ENCODE results near the gene CASQ2. TPM values are rescaled to one million over a fixed set of nuclear protein-coding genes. Genes with fewer than 3 reads are reported as not detected.

Gene CASQ2
- total RNA-seq, 1 experiment from 2014 or later = not detected

- POLR2A ChIA-PET = no interaction called here
- RAD21 ChIA-PET (ENCODE audit: low non-redundant PET in 1 of 2, low total read pairs in 2 of 2, uncharacterized antibody in 2 of 2, unreplicated experiment in 2 of 2) = no interaction called here
- Histone ChIP-seq H2AFZ (ENCODE audit: low read depth, low read length, poor library complexity, severe bottlenecking) (no peak overlapping the region), H3K79me2 (ENCODE audit: insufficient read depth, low read length) (no peaks in the 10 kb centered on the region), H3K36me3 (ENCODE audit: control insufficient read depth in 1 of 2, insufficient read depth in 2 of 2, low read length in 2 of 2) (peaks cover 9 to 10% of the 10 kb centered on the region in 2 experiments; a peak in 3 of 4 replicates), H3K27ac (ENCODE audit: low read depth, low read length) (no peak overlapping the region), H3K9me2 (ENCODE audit: insufficient read depth) (no peaks in the 10 kb centered on the region), H3K9me3 (ENCODE audit: control insufficient read depth in 1 of 2, insufficient read depth in 1 of 2, low read depth in 1 of 2, low read length in 2 of 2) (no peaks in the 10 kb centered on the region), H3K27me3 (ENCODE audit: insufficient read depth, low read length) (no peaks in the 10 kb centered on the region), H3K4me1 (ENCODE audit: control insufficient read depth in 1 of 2, insufficient read depth in 2 of 2, low read length in 2 of 2) (no peaks in the 10 kb centered on the region), H3K4me3 (replicated peaks in 1 of 2; ENCODE audit: low read depth in 1 of 2, low read length in 2 of 2) (no peak overlapping the region), H4K20me1 (ENCODE audit: insufficient read depth) (no peaks in the 10 kb centered on the region), H3K9ac (ENCODE audit: low read length) (no peak overlapping the region), H3K4me2 (ENCODE audit: low read length) (no peak overlapping the region)
- no peak for DNase-seq (ENCODE audit: low read depth, low spot score)
- CTCF ChIA-PET = no interaction called here
- no peak for TF ChIP-seq JUND (IDR thresholded peaks at IDR 0.05)
- no peak for TF ChIP-seq CTCF (IDR thresholded peaks at IDR 0.05 in 2 of 3, conservative IDR thresholded peaks at IDR 0.05 in 1 of 3; ENCODE audit: borderline replicate concordance in 1 of 3, insufficient read depth in 1 of 3, low read depth in 2 of 3, low read length in 2 of 3)
- no peak for TF ChIP-seq CBX3 (IDR thresholded peaks at IDR 0.05; ENCODE audit: low read depth)
- no peak for TF ChIP-seq ATF3 (IDR thresholded peaks at IDR 0.05)
- no peak for TF ChIP-seq EZH2 (IDR thresholded peaks at IDR 0.05)
- TF ChIP-seq POLR2A (IDR thresholded peaks at IDR 0.05; ENCODE audit: borderline replicate concordance, extremely low read depth, insufficient read depth, insufficient read length) = no peak
- no peak for TF ChIP-seq SIN3A (IDR thresholded peaks at IDR 0.05; ENCODE audit: low read depth)
- TF ChIP-seq CEBPB (IDR thresholded peaks at IDR 0.05; ENCODE audit: low read depth) = no peak
- TF ChIP-seq ZBTB33 (IDR thresholded peaks at IDR 0.05; ENCODE audit: extremely low read depth, insufficient replicate concordance, low read length) = no peak
- no peak for TF ChIP-seq SP1 (IDR thresholded peaks at IDR 0.05; ENCODE audit: low read depth)
- no peak for TF ChIP-seq EZH2phosphoT487 (IDR thresholded peaks at IDR 0.05; ENCODE audit: borderline replicate concordance)
- no peak for TF ChIP-seq RAD21 (IDR thresholded peaks at IDR 0.05; ENCODE audit: low read depth)
- no peak for TF ChIP-seq ZNF274 (IDR thresholded peaks at IDR 0.05; ENCODE audit: low read depth, low read length)
- no peak for TF ChIP-seq REST (IDR thresholded peaks at IDR 0.05; ENCODE audit: low read depth)
- no peak for TF ChIP-seq SRF (IDR thresholded peaks at IDR 0.05; ENCODE audit: low read depth)
- no peak for TF ChIP-seq MAX (IDR thresholded peaks at IDR 0.05)
- TF ChIP-seq TCF7L2 (IDR thresholded peaks at IDR 0.05; ENCODE audit: borderline replicate concordance, extremely low read depth, insufficient read depth, insufficient read length) = no peak
- TF ChIP-seq YY1 (IDR thresholded peaks at IDR 0.05; ENCODE audit: extremely low read depth, insufficient replicate concordance, low read depth, low read length) = no peak
- no peak for TF ChIP-seq FOSL1 (IDR thresholded peaks at IDR 0.05; ENCODE audit: low read depth)
- TF ChIP-seq EGR1 (IDR thresholded peaks at IDR 0.05; ENCODE audit: low read depth) = no peak
- no peak for ATAC-seq
- intact Hi-C loops (cut with micrococcal nuclease) = no loop called here
- no TSS peak for BruUV-seq (replicated peaks)
These were observed 76.3 kb downstream of the CASQ2 start for GRCh38 chr1:115692224-115692623.
